Esophagus (tissue), 2 donors: ENCODE results near the gene NES. TPM values are rescaled to one million over a fixed set of nuclear protein-coding genes. Genes with fewer than 3 reads are reported as not detected.
A peak's percentile ranks its signal among the peaks of the same experiment; 100 is the strongest.

Experiments used
- H3K27ac ChIP-seq, 2 donors: one replicate each; pipeline ENCODE4 v1.5.1; 2013; ENCODE audit warnings: low read depth in 2 of 2, mild to moderate bottlenecking in 2 of 2, inconsistent platforms in 1 of 2, low read length in 1 of 2, moderate library complexity in 1 of 2
- H3K27me3 ChIP-seq, 2 donors: one replicate each; pipeline ENCODE4 v1.6.1; 2013; ENCODE audit warnings: low read length in 2 of 2, control low read depth in 1 of 2, mild to moderate bottlenecking in 1 of 2; ENCODE audit not compliant: insufficient read depth in 2 of 2, control insufficient read depth in 1 of 2
- H3K36me3 ChIP-seq, 2 donors: one replicate each; pipeline ENCODE4 v1.6.1; 2013; ENCODE audit warnings: low read length in 1 of 2; ENCODE audit not compliant: control insufficient read depth in 2 of 2, insufficient read depth in 2 of 2
- H3K4me1 ChIP-seq, 2 donors: one replicate each; pipeline ENCODE4 v1.6.1; 2013; ENCODE audit warnings: low read length in 1 of 2; ENCODE audit not compliant: control insufficient read depth in 2 of 2, insufficient read depth in 2 of 2
- H3K4me3 ChIP-seq, 2 donors: one replicate each; pipeline ENCODE4 v1.5.1; 2013; ENCODE audit warnings: low read length in 2 of 2, mild to moderate bottlenecking in 2 of 2, low read depth in 1 of 2, moderate library complexity in 1 of 2
- H3K9me3 ChIP-seq, 2 donors: one replicate each; pipeline ENCODE4 v1.6.1; 2013; ENCODE audit warnings: mild to moderate bottlenecking in 2 of 2, low read depth in 1 of 2, low read length in 1 of 2, moderate library complexity in 1 of 2; ENCODE audit not compliant: control insufficient read depth in 2 of 2, insufficient read depth in 1 of 2
- WGBS, 2 donors: extraction: QIAGEN DNeasy Blood & Tissue Kit; methylation state at CpG; one replicate each; pipeline ENCODE4 v1.1.7; 2013; 5-methylcytosine and 5-hydroxymethylcytosine counted together
- polyA plus RNA-seq, 2 donors: library from polyadenylated mRNA; stranded (reverse); fragments of 200-250 nt; gene quantifications; one replicate each; pipeline ENCODE4 v1.2.3, GENCODE V29; 2013
- donor health status: healthy with polysubstance abuse.
- donor health status: Bipolar disorder and iron deficiency.

Gene NES
- polyA plus RNA-seq, result 1 to 10 TPM; 2.4 to 3.0 TPM

- 2% methylated on average over 70 of the region's 70 CpGs for WGBS, 2 donors
- H3K36me3 ChIP-seq, result no peaks in the 10 kb centered on the region
- H3K27me3 ChIP-seq, result peaks cover 0 to 6% of the 10 kb centered on the region in 2 donors
- H3K27ac ChIP-seq, result peak within 1 kb of the TSS; percentile 5 to 43
- no peaks in the 10 kb centered on the region for H3K9me3 ChIP-seq
- peak within 1 kb of the TSS; percentile 30 to 34 for H3K4me3 ChIP-seq
- H3K4me1 ChIP-seq, result peaks cover 0 to 5% of the 10 kb centered on the region in 2 donors
Observed at GRCh38 chr1:156676820-156677615, at the start of gene NES. Gene NES (minus strand): TSS chr1:156677407. CDS start chr1:156677264, 143 bp downstream.

- Histone ChIP-seq H3K4me1 (peaks cover 3 to 11% of the 10 kb centered on the region in 2 donors), H3K27ac (peak overlapping the region in 1 of 2 donors; percentile 28), H3K36me3 (peaks cover 15 to 16% of the 10 kb centered on the region in 2 donors), H3K4me3 (peak overlapping the region in 1 of 2 donors; percentile 99), H3K9me3 (no peaks in the 10 kb centered on the region), H3K27me3 (no peaks in the 10 kb centered on the region)
- 34 to 35% methylated on average over 15 of the region's 15 CpGs for WGBS, 2 donors
Observed at GRCh38 chr1:156726549-156727226, 49.5 kb upstream of the NES start.

GRCh38 chr1:156725683-156726280 lies 48.6 kb upstream of the NES start:
- Histone ChIP-seq H3K36me3 (peaks cover 21 to 24% of the 10 kb centered on the region in 2 donors), H3K4me3 (peak overlapping the region; percentile 32 to 99), H3K9me3 (no peaks in the 10 kb centered on the region), H3K4me1 (peaks cover 3 to 11% of the 10 kb centered on the region in 2 donors), H3K27ac (peak overlapping the region in 1 of 2 donors; percentile 69), H3K27me3 (no peaks in the 10 kb centered on the region)
- WGBS, 2 donors, result 11 to 12% methylated on average over 18 of the region's 18 CpGs

GRCh38 chr1:156721535-156721934 lies 44.3 kb upstream of the NES start:
- Histone ChIP-seq H3K27me3 (no peaks in the 10 kb centered on the region), H3K9me3 (no peaks in the 10 kb centered on the region), H3K36me3 (peaks cover 19 to 26% of the 10 kb centered on the region in 2 donors), H3K27ac (no peak overlapping the region), H3K4me1 (peaks cover 0 to 8% of the 10 kb centered on the region in 2 donors), H3K4me3 (no peak overlapping the region)
- WGBS, 2 donors, result 80 to 86% methylated on average over 4 of the region's 4 CpGs

- Histone ChIP-seq H3K27ac (no peak overlapping the region), H3K27me3 (no peaks in the 10 kb centered on the region), H3K9me3 (no peaks in the 10 kb centered on the region), H3K4me1 (peaks cover 0 to 8% of the 10 kb centered on the region in 2 donors), H3K4me3 (no peak overlapping the region), H3K36me3 (peaks cover 19 to 26% of the 10 kb centered on the region in 2 donors)
- WGBS, 2 donors, result 76 to 87% methylated on average over 2 of the region's 2 CpGs
Observed at GRCh38 chr1:156721131-156721530, 43.9 kb upstream of the NES start.

GRCh38 chr1:156717351-156717750 lies 40.1 kb upstream of the NES start:
- Histone ChIP-seq H3K27ac (no peak overlapping the region), H3K4me1 (peaks cover 0 to 1% of the 10 kb centered on the region in 2 donors), H3K4me3 (no peak overlapping the region), H3K9me3 (no peaks in the 10 kb centered on the region), H3K27me3 (no peaks in the 10 kb centered on the region), H3K36me3 (peaks cover 8 to 9% of the 10 kb centered on the region in 2 donors)
- WGBS, 2 donors, result 64 to 77% methylated on average over 4 of the region's 4 CpGs

GRCh38 chr1:156714830-156715229 lies 37.6 kb upstream of the NES start:
- peaks cover 3 to 12% of the 10 kb centered on the region in 2 donors for H3K4me1 ChIP-seq
- WGBS, 2 donors, result 78 to 82% methylated on average over 3 of the region's 3 CpGs
- H3K27ac ChIP-seq, result no peak overlapping the region
- no peaks in the 10 kb centered on the region for H3K9me3 ChIP-seq
- H3K4me3 ChIP-seq, result no peak overlapping the region
- no peaks in the 10 kb centered on the region for H3K36me3 ChIP-seq
- no peaks in the 10 kb centered on the region for H3K27me3 ChIP-seq

GRCh38 chr1:156712626-156713025 lies 35.4 kb upstream of the NES start:
- peak overlapping the region; percentile 77 to 83 for H3K27ac ChIP-seq
- no peaks in the 10 kb centered on the region for H3K27me3 ChIP-seq
- no peaks in the 10 kb centered on the region for H3K9me3 ChIP-seq
- H3K4me1 ChIP-seq, result peaks cover 6 to 25% of the 10 kb centered on the region in 2 donors
- no peaks in the 10 kb centered on the region for H3K36me3 ChIP-seq
- no peak overlapping the region for H3K4me3 ChIP-seq
- 34% methylated on average over 3 of the region's 3 CpGs for WGBS, 2 donors

- Histone ChIP-seq H3K27ac (peak overlapping the region in 1 of 2 donors; percentile 86), H3K9me3 (no peaks in the 10 kb centered on the region), H3K27me3 (no peaks in the 10 kb centered on the region), H3K4me3 (no peak overlapping the region), H3K36me3 (no peaks in the 10 kb centered on the region), H3K4me1 (peaks cover 6 to 32% of the 10 kb centered on the region in 2 donors)
- 60 to 69% methylated on average over 9 of the region's 9 CpGs for WGBS, 2 donors
Observed at GRCh38 chr1:156711011-156711817, 34.0 kb upstream of the NES start.
